Body of pancreas (tissue), 4 donors: ENCODE data around the gene SPOP.

ENCODE experiments used
- POLR2A ChIP-seq, 3 donors: fragments of 450-650 bp; IDR thresholded peaks; one replicate each; pipeline ENCODE4 v1.6.1; 2016; ENCODE audit warnings: antibody characterized with exemption in 3 of 3, mild to moderate bottlenecking in 2 of 3
- TF ChIP-seq, protein P1 (sequence below), 7 experiments: fragments of 450-650 bp in 4 of 7; fragments of 200-600 bp in 3 of 7; sonication (generic) in 3 of 7; IDR thresholded peaks; one replicate each; pipeline ENCODE4 v1.5.1; 2016 to 2019; ENCODE audit warnings: antibody characterized with exemption in 7 of 7

DNA sequence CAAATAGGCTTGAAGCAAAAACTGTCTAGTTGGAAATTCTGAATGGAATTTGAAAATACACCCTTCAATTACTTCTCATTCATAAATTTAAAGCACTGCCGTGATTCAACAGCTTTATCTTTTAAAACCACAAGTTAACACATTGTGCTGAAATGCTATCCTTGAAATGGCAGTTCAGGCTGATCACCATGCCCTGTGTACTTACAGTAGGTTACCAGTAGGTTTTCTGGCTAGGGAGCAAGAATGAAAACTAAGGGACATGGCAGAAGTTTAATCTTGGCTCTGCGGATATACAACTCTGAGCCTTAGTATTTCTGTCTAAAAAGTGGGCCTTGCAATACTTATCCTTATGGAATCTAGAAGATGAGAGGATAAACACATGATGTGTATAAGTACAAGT is 74.2 kb downstream of the SPOP start:
- TF ChIP-seq POLR2A (IDR thresholded peaks at IDR 0.05) = no peak
- TF ChIP-seq, protein P1, sequence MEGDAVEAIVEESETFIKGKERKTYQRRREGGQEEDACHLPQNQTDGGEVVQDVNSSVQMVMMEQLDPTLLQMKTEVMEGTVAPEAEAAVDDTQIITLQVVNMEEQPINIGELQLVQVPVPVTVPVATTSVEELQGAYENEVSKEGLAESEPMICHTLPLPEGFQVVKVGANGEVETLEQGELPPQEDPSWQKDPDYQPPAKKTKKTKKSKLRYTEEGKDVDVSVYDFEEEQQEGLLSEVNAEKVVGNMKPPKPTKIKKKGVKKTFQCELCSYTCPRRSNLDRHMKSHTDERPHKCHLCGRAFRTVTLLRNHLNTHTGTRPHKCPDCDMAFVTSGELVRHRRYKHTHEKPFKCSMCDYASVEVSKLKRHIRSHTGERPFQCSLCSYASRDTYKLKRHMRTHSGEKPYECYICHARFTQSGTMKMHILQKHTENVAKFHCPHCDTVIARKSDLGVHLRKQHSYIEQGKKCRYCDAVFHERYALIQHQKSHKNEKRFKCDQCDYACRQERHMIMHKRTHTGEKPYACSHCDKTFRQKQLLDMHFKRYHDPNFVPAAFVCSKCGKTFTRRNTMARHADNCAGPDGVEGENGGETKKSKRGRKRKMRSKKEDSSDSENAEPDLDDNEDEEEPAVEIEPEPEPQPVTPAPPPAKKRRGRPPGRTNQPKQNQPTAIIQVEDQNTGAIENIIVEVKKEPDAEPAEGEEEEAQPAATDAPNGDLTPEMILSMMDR (IDR thresholded peaks at IDR 0.05) = no peak
